GM21529 (cell line): ENCODE measurements around the gene IGSF21.

ENCODE experiments used
- ATAC-seq: cut with Tn5 transposase; IDR thresholded peaks from one replicate; pipeline ENCODE4 v1.9.1; 2021; ENCODE audit not compliant: unreplicated experiment

Gene IGSF21

GRCh38 chr1:18323259-18323658 is 215.7 kb downstream of the IGSF21 start:
- no peak for ATAC-seq

- ATAC-seq, result no peak
These were observed 216.6 kb downstream of the IGSF21 start for GRCh38 chr1:18324246-18324645.

- ATAC-seq, result no peak
These were observed 217.5 kb downstream of the IGSF21 start for GRCh38 chr1:18325136-18325535.

- no peak for ATAC-seq
These were observed 218.8 kb downstream of the IGSF21 start for GRCh38 chr1:18326211-18326897.

GRCh38 chr1:18327650-18328049 is 220.1 kb downstream of the IGSF21 start:
- no peak for ATAC-seq

- ATAC-seq, result no peak
These were observed 221.2 kb downstream of the IGSF21 start for GRCh38 chr1:18328803-18329202.

GRCh38 chr1:18329469-18330253 is 222.1 kb downstream of the IGSF21 start:
- no peak for ATAC-seq

- no peak for ATAC-seq
These were observed 225.0 kb downstream of the IGSF21 start for GRCh38 chr1:18332576-18332975.

GRCh38 chr1:18333220-18333619 is 225.6 kb downstream of the IGSF21 start:
- no peak for ATAC-seq

GRCh38 chr1:18336801-18337200 is 229.2 kb downstream of the IGSF21 start:
- ATAC-seq, result no peak

GRCh38 chr1:18337757-18338156 is 230.2 kb downstream of the IGSF21 start:
- ATAC-seq, result no peak

- ATAC-seq, result no peak
These were observed 231.6 kb downstream of the IGSF21 start for GRCh38 chr1:18339161-18339560.

- no peak for ATAC-seq
These were observed 232.7 kb downstream of the IGSF21 start for GRCh38 chr1:18340158-18340764.

- no peak for ATAC-seq
These were observed 233.2 kb downstream of the IGSF21 start for GRCh38 chr1:18340787-18341186.

GRCh38 chr1:18341291-18342069 is 233.9 kb downstream of the IGSF21 start:
- no peak for ATAC-seq

- ATAC-seq, result no peak
These were observed 235.1 kb downstream of the IGSF21 start for GRCh38 chr1:18342744-18343143.

GRCh38 chr1:18343581-18343980 is 236.0 kb downstream of the IGSF21 start:
- ATAC-seq, result no peak

- no peak for ATAC-seq
These were observed 237.2 kb downstream of the IGSF21 start for GRCh38 chr1:18344755-18345154.

- ATAC-seq, result no peak
These were observed 240.0 kb downstream of the IGSF21 start for GRCh38 chr1:18347559-18347958.

GRCh38 chr1:18348354-18348753 is 240.8 kb downstream of the IGSF21 start:
- no peak for ATAC-seq

- ATAC-seq, result no peak
These were observed 243.1 kb downstream of the IGSF21 start for GRCh38 chr1:18350747-18351146.
